ENCODE measurements around the gene ASPG.

DNA sequence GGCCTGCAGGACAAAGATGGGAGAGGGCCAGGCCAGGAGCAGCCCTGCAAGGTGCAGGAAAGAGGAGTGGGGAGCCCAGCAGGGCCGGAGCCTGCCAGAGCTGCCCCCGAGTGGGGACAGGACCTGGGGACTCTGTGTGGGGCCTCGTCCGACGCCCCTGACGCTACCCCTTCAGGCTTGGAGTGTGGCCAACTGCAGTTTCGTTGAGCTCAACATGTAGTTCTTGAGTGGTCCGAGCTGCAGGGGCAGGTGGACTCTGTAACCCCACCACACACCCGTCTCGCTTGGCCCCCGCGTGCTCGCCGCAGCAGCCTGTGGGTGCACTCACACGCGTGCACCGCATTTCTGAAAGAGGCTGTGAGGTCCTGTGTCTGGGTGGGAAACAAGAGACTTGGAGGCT, 2.0 kb downstream of the ASPG start:
- no peak for TF ChIP-seq EZH2 (IDR thresholded peaks at IDR 0.05; ENCODE audit: insufficient read depth, poor library complexity, severe bottlenecking)
- TF ChIP-seq EZH2phosphoT487 (IDR thresholded peaks at IDR 0.05; ENCODE audit: insufficient read depth, low read depth), result no peak

Data from GM23248 (cell line).